IMR-90 (cell line): ENCODE measurements around the gene LENEP. TPM values are rescaled to one million over a fixed set of nuclear protein-coding genes. Genes with fewer than 3 reads are reported as not detected.

Experiments
- ATAC-seq: fragments of 200-7000 bp; cut with Tn5 transposase; 2 replicates; pipeline ENCODE4 v1.9.1; 2020; ENCODE audit warnings: low read depth, mild to moderate bottlenecking, moderate library complexity
- BruUV-seq: library from RNA; stranded (reverse); fragments of 400-500 nt; replicated peaks from 2 replicates; lab custom pipeline; 2021; lab: Mats Ljungman, UMichigan
- CTCF ChIA-PET: fragments of 300-600 bp; formaldehyde crosslinking; extraction: SDS; loops from one replicate; lab custom pipeline; 2021; ENCODE audit warnings: antibody characterized with exemption; lab: Yijun Ruan, JAX
- POLR2A ChIA-PET: fragments of 300-600 bp; sonication (Branson Sonifier 250); formaldehyde crosslinking; loops from one replicate; lab custom pipeline; 2022; ENCODE audit warnings: antibody characterized with exemption; ENCODE audit not compliant: unreplicated experiment; lab: Charles Lee
- DNase-seq: peaks from one replicate; pipeline ENCODE4 v3.0.0; 2013
- H2AFZ ChIP-seq: replicated peaks from 2 replicates; pipeline ENCODE3; 2013; ENCODE audit warnings: low read length, mild to moderate bottlenecking; ENCODE audit not compliant: poor library complexity
- H2AK5ac ChIP-seq: 2 replicates; pipeline ENCODE4 v1.6.1; 2013; ENCODE audit warnings: low read depth, low read length, inconsistent platforms
- H2AK9ac ChIP-seq: replicated peaks from 2 replicates; pipeline ENCODE3; 2013; ENCODE audit warnings: mild to moderate bottlenecking, low read depth, low read length, moderate library complexity; ENCODE audit not compliant: poor library complexity
- H2BK120ac ChIP-seq: 2 replicates; pipeline ENCODE4 v1.6.1; 2013; ENCODE audit warnings: low read depth, low read length, inconsistent platforms
- H2BK15ac ChIP-seq: 3 replicates; pipeline ENCODE4 v1.6.1; 2013; ENCODE audit warnings: low read depth, low read length, inconsistent platforms
- H2BK20ac ChIP-seq: 2 replicates; pipeline ENCODE4 v1.6.1; 2013; ENCODE audit warnings: low read depth, mild to moderate bottlenecking, inconsistent platforms, low read length, moderate library complexity
- H2BK5ac ChIP-seq: 2 replicates; pipeline ENCODE4 v1.6.1; 2013; ENCODE audit warnings: mild to moderate bottlenecking, low read depth, low read length, inconsistent platforms; ENCODE audit not compliant: poor library complexity, severe bottlenecking
- H3K14ac ChIP-seq: replicated peaks from 2 replicates; pipeline ENCODE4 v1.6.1; 2013; ENCODE audit warnings: low read depth, low read length, inconsistent platforms
- H3K18ac ChIP-seq: 2 replicates; pipeline ENCODE4 v1.6.1; 2013; ENCODE audit warnings: low read depth, low read length, control low read depth
- H3K23ac ChIP-seq: 2 replicates; pipeline ENCODE4 v1.6.1; 2013; ENCODE audit warnings: low read depth, low read length, inconsistent platforms
- H3K27ac ChIP-seq: 2 replicates; pipeline ENCODE4 v1.5.1; 2013; ENCODE audit warnings: mild to moderate bottlenecking, control low read depth, low read length; ENCODE audit not compliant: insufficient read depth
- H3K27me3 ChIP-seq: 2 replicates; pipeline ENCODE4 v1.6.1; 2013; ENCODE audit warnings: low read length; ENCODE audit not compliant: control insufficient read depth, insufficient read depth
- H3K36me3 ChIP-seq: 2 replicates; pipeline ENCODE4 v1.6.1; 2013; ENCODE audit warnings: low read length, mixed read lengths; ENCODE audit not compliant: control insufficient read depth, insufficient read depth
- H3K4ac ChIP-seq: 2 replicates; pipeline ENCODE4 v1.6.1; 2013; ENCODE audit warnings: low read depth, low read length, inconsistent platforms
- H3K4me1 ChIP-seq: 2 replicates; pipeline ENCODE4 v1.6.1; 2013; ENCODE audit warnings: low read length, mixed read lengths; ENCODE audit not compliant: control insufficient read depth, insufficient read depth
- H3K4me2 ChIP-seq: 2 replicates; pipeline ENCODE4 v1.6.1; 2013; ENCODE audit warnings: low read depth, mild to moderate bottlenecking, control low read depth, low read length, moderate library complexity
- H3K4me3 ChIP-seq: 2 replicates; pipeline ENCODE4 v1.5.1; 2013; ENCODE audit warnings: low read depth, mild to moderate bottlenecking, control low read depth, low read length, moderate library complexity; ENCODE audit not compliant: insufficient read depth
- H3K56ac ChIP-seq: 2 replicates; pipeline ENCODE4 v1.6.1; 2013; ENCODE audit warnings: low read length, inconsistent platforms; ENCODE audit not compliant: insufficient read depth; ENCODE audit errors: extremely low read depth
- H3K79me1 ChIP-seq, 2 experiments: 2 replicates each; pipeline ENCODE4 v1.6.1; 2013; ENCODE audit warnings: low read length in 2 of 2, inconsistent platforms in 1 of 2, low read depth in 1 of 2
- H3K9ac ChIP-seq: 2 replicates; pipeline ENCODE4 v1.6.1; 2013; ENCODE audit warnings: low read depth, low read length, control low read depth
- H3K9me1 ChIP-seq: 2 replicates; pipeline ENCODE4 v1.6.1; 2013; ENCODE audit warnings: low read length, inconsistent platforms; ENCODE audit not compliant: insufficient read depth
- H3K9me3 ChIP-seq: 2 replicates; pipeline ENCODE4 v1.6.1; 2013; ENCODE audit warnings: low read length; ENCODE audit not compliant: control insufficient read depth, insufficient read depth
- H4K20me1 ChIP-seq: 2 replicates; pipeline ENCODE4 v1.6.1; 2013; ENCODE audit warnings: low read length, inconsistent platforms; ENCODE audit not compliant: insufficient read depth
- H4K5ac ChIP-seq: 2 replicates; pipeline ENCODE4 v1.6.1; 2013; ENCODE audit warnings: mild to moderate bottlenecking, low read depth, low read length, control low read depth
- H4K8ac ChIP-seq, 2 experiments: 2 replicates each; pipeline ENCODE4 v1.6.1; 2013; ENCODE audit warnings: low read depth in 2 of 2, low read length in 2 of 2, control low read depth in 1 of 2, inconsistent platforms in 1 of 2
- H4K91ac ChIP-seq: 2 replicates; pipeline ENCODE4 v1.6.1; 2013; ENCODE audit warnings: low read depth, low read length, inconsistent platforms; ENCODE audit not compliant: insufficient read depth
- BHLHE40 ChIP-seq: fragments of 150-350 bp; IDR thresholded peaks from 2 replicates; pipeline ENCODE4 v1.6.1; 2016; ENCODE audit warnings: mild to moderate bottlenecking, low read depth, low read length
- FOS ChIP-seq: fragments of 150-350 bp; IDR thresholded peaks from 2 replicates; pipeline ENCODE4 v1.6.1; 2016; ENCODE audit warnings: low read depth, low read length
- MAFK ChIP-seq: IDR thresholded peaks from 2 replicates; pipeline ENCODE4 v1.6.1; 2012; ENCODE audit warnings: low read depth, low read length, improper control_type of control experiment
- MAZ ChIP-seq: IDR thresholded peaks from 2 replicates; pipeline ENCODE4 v1.6.1; 2012; ENCODE audit warnings: low read depth, mild to moderate bottlenecking, low read length, improper control_type of control experiment, moderate library complexity, borderline replicate concordance
- MXI1 ChIP-seq: IDR thresholded peaks from 2 replicates; pipeline ENCODE4 v1.6.1; 2012; ENCODE audit warnings: low read depth, mild to moderate bottlenecking, low read length, moderate library complexity, borderline replicate concordance
- NFE2L2 ChIP-seq: fragments of 150-350 bp; IDR thresholded peaks from 2 replicates; pipeline ENCODE4 v1.6.1; 2016; ENCODE audit warnings: low read depth, mild to moderate bottlenecking, low read length
- RAD21 ChIP-seq: IDR thresholded peaks from 2 replicates; pipeline ENCODE4 v1.6.1; 2012; ENCODE audit warnings: low read length, improper control_type of control experiment
- RCOR1 ChIP-seq: IDR thresholded peaks from 2 replicates; pipeline ENCODE4 v1.6.1; 2012; ENCODE audit warnings: mild to moderate bottlenecking, low read length, improper control_type of control experiment; ENCODE audit not compliant: insufficient replicate concordance
- RFX5 ChIP-seq: IDR thresholded peaks from 2 replicates; pipeline ENCODE4 v1.8.0; 2012; ENCODE audit warnings: low read depth, mild to moderate bottlenecking, low read length, moderate library complexity
- SMC3 ChIP-seq: fragments of 150-350 bp; IDR thresholded peaks from 2 replicates; pipeline ENCODE4 v1.6.1; 2016; ENCODE audit warnings: low read depth, mild to moderate bottlenecking, antibody characterized with exemption, low read length, moderate library complexity
- WGBS, 2 experiments: methylation state at CpG; one replicate each; pipeline versions ENCODE4 v1.1.5 to v1.1.7; 2013; ENCODE audit warnings: missing lambda C conversion rate in 2 of 2; ENCODE audit not compliant: insufficient read length in 1 of 2; ENCODE audit errors: extremely low coverage in 2 of 2; 5-methylcytosine and 5-hydroxymethylcytosine counted together
- dilution Hi-C: fragments of 300-500 bp; cut with HindIII; formaldehyde crosslinking; loops from one replicate; pipeline ENCODE4 v1.14.3; 2018; ENCODE audit warnings: low sequenced_read_pairs; ENCODE audit not compliant: unreplicated experiment
- in situ Hi-C: fragments of 300-500 bp; cut with MboI; formaldehyde crosslinking; loops from 3 replicates; pipeline ENCODE4 v1.14.3; 2019; ENCODE audit warnings: low sequenced_read_pairs, inconsistent platforms, mixed read lengths
- intact Hi-C: fragments of 100-400 bp; cut with micrococcal nuclease; formaldehyde crosslinking; loops from 2 replicates; pipeline ENCODE4 v1.10.0; 2022
- polyA plus RNA-seq, 3 experiments: library from polyadenylated mRNA; depleted of rRNA; stranded (reverse); fragments of >200 nt; gene quantifications; 2 replicates each; pipeline ENCODE4 v1.2.3, GENCODE V29; 2012; ENCODE audit warnings: low replicate concordance in 1 of 3
- total RNA-seq: library from RNA; depleted of rRNA; stranded (reverse); fragments of >200 nt; gene quantifications from 2 replicates; pipeline ENCODE4 v1.2.3, GENCODE V29; 2012
- TF ChIP-seq, protein P1 (sequence below): conservative IDR thresholded peaks from 2 replicates; pipeline ENCODE4 v1.5.1; 2012; ENCODE audit warnings: mild to moderate bottlenecking, low read depth, low read length, improper control_type of control experiment
- TF ChIP-seq, protein P2 (sequence below): fragments of 150-350 bp; IDR thresholded peaks from 2 replicates; pipeline ENCODE4 v1.6.1; 2017; ENCODE audit warnings: mild to moderate bottlenecking, antibody characterized with exemption, low read length, low read depth
- TF ChIP-seq, protein P3 (sequence below): fragments of 150-350 bp; IDR thresholded peaks from 2 replicates; pipeline ENCODE4 v1.6.1; 2016; ENCODE audit warnings: low read depth, mild to moderate bottlenecking, low read length, moderate library complexity, borderline replicate concordance

Gene LENEP
- total and polyA plus RNA-seq, 2 of the 4 experiments (the other 2 are of a cell fraction), result not detected

DNA sequence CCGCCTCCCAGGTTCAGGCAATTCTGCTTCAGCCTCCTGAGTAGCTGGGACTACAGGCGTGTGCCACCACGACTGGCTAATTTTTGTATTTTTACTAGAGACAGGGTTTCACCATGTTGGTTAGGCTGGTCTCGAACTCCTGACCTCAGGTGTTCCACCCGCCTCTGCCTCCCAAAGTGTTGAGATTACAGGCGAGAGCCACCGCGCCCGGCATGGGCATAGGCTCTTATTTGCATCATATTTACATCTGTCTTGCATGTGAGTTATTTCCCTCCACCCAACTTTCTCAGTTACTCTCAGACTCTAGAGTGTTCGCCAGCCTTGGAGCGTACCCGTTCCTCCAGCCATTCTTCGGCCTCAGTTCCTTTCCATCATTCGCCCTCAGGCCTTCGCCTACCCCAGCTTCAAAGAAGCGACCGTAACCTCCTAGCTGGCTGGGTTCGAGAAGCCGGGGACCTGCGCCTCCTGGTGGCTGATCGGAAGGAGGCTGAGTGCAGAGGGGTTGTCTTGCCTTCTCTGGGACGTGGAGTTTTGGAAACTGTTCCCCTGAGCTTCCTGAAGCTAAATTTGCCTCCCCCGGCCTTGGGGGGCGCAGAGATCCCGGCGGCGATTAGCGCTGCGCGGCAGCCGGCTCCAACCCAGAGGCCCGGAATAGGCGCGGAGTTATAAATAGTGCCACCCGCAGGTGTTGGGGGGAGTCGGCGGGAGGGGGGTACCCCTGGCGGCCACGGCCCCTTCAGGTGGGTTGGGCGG, 5.6 kb downstream of the LENEP start:
- peaks cover 9% of the 10 kb centered on the region for H3K4me1 ChIP-seq
- H2AK9ac ChIP-seq, result peak overlapping the region; percentile 77
- no peak overlapping the region for H2BK20ac ChIP-seq
- dilution Hi-C loops (no loop called here), in situ Hi-C loops (no loop called here), intact Hi-C loops (loop anchor here (2.0 kb wide), 1 partner anchor 38 kb away; the partner anchor contains the start of gene PYGO2)
- H2AK5ac ChIP-seq, result no peak overlapping the region
- peak overlapping the region; percentile 28; the same call in 1 of the 2 replicates for H4K5ac ChIP-seq
- ChIA-PET POLR2A (no interaction called here), CTCF (interaction anchor here (0.9 to 2.1 kb wide), 10 partner anchors 18 to 518 kb away, joined by 3 to 11 read pairs (median 4); partner anchors contain the start of genes PBXIP1, PYGO2 and SHC1)
- H3K36me3 ChIP-seq, result no peaks in the 10 kb centered on the region
- H3K23ac ChIP-seq, result peak overlapping the region; percentile 74; the same call in 1 of the 2 replicates
- no peaks in the 10 kb centered on the region for H4K20me1 ChIP-seq
- no peak overlapping the region for H3K27ac ChIP-seq
- TF ChIP-seq, protein P1, sequence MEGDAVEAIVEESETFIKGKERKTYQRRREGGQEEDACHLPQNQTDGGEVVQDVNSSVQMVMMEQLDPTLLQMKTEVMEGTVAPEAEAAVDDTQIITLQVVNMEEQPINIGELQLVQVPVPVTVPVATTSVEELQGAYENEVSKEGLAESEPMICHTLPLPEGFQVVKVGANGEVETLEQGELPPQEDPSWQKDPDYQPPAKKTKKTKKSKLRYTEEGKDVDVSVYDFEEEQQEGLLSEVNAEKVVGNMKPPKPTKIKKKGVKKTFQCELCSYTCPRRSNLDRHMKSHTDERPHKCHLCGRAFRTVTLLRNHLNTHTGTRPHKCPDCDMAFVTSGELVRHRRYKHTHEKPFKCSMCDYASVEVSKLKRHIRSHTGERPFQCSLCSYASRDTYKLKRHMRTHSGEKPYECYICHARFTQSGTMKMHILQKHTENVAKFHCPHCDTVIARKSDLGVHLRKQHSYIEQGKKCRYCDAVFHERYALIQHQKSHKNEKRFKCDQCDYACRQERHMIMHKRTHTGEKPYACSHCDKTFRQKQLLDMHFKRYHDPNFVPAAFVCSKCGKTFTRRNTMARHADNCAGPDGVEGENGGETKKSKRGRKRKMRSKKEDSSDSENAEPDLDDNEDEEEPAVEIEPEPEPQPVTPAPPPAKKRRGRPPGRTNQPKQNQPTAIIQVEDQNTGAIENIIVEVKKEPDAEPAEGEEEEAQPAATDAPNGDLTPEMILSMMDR, result peak; percentile 80
- TF ChIP-seq RAD21, result peak; percentile 73
- no peak for TF ChIP-seq MAFK
- no peak for TF ChIP-seq RFX5
- no peak for TF ChIP-seq NFE2L2
- TF ChIP-seq, protein P2, sequence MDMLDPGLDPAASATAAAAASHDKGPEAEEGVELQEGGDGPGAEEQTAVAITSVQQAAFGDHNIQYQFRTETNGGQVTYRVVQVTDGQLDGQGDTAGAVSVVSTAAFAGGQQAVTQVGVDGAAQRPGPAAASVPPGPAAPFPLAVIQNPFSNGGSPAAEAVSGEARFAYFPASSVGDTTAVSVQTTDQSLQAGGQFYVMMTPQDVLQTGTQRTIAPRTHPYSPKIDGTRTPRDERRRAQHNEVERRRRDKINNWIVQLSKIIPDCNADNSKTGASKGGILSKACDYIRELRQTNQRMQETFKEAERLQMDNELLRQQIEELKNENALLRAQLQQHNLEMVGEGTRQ, result no peak
- TF ChIP-seq FOS, result no peak
- no peak for TF ChIP-seq BHLHE40
- peak; percentile 75 for TF ChIP-seq SMC3
- no peak for TF ChIP-seq RCOR1
- no peak for TF ChIP-seq MXI1
- TF ChIP-seq MAZ, result peak; percentile 18; the same call in 1 of the 2 replicates
- TF ChIP-seq, protein P3, sequence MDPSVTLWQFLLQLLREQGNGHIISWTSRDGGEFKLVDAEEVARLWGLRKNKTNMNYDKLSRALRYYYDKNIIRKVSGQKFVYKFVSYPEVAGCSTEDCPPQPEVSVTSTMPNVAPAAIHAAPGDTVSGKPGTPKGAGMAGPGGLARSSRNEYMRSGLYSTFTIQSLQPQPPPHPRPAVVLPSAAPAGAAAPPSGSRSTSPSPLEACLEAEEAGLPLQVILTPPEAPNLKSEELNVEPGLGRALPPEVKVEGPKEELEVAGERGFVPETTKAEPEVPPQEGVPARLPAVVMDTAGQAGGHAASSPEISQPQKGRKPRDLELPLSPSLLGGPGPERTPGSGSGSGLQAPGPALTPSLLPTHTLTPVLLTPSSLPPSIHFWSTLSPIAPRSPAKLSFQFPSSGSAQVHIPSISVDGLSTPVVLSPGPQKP, result no peak
- H3K4me2 ChIP-seq, result peak overlapping the region; percentile 79
- peak overlapping the region; percentile 51; the same call in 1 of the 2 replicates for H2BK120ac ChIP-seq
- H3K4ac ChIP-seq, result peak overlapping the region; percentile 42; the same call in 1 of the 2 replicates
- H3K79me1 ChIP-seq, result peaks cover 9 to 31% of the 10 kb centered on the region in 2 experiments; a peak in 3 of 4 replicates
- H3K4me3 ChIP-seq, result no peak overlapping the region
- DNase-seq (peak; percentile 62), ATAC-seq (no peak)
- H3K9ac ChIP-seq, result 0 out of 2 replicates have a peak overlapping the region, but pooled peaks have one; percentile 1
- no peaks in the 10 kb centered on the region for H3K27me3 ChIP-seq
- BruUV-seq, result no TSS peak
- no peak overlapping the region for H3K56ac ChIP-seq
- no peaks in the 10 kb centered on the region for H3K9me3 ChIP-seq
- 0 out of 2 replicates have a peak overlapping the region, but pooled peaks have one; percentile 77 for H3K14ac ChIP-seq
- H4K91ac ChIP-seq, result no peak overlapping the region
- no peak overlapping the region for H2BK15ac ChIP-seq
- H2BK5ac ChIP-seq, result no peak overlapping the region
- H2AFZ ChIP-seq, result peak overlapping the region; percentile 88
- H3K18ac ChIP-seq, result no peak overlapping the region
- no peaks in the 10 kb centered on the region for H3K9me1 ChIP-seq
- 80% methylated on average over 3 of the region's 40 CpGs; no CpG with 5 or more reads in 1 of the 2 experiments for WGBS, 2 experiments
- H4K8ac ChIP-seq, result peak overlapping the region in 1 of 2 experiments; percentile 88; a peak in 2 of 4 replicates
